Mucosa of descending colon (tissue), 3 donors: ENCODE results near the gene ABHD12. TPM values are rescaled to one million over a fixed set of nuclear protein-coding genes. Genes with fewer than 3 reads are reported as not detected.
"Not testable (repeated sequence)": the region's sequence is repeated elsewhere in the genome, so short reads cannot be mapped to it uniquely, and the experiment has no call there.

Source experiments
- ATAC-seq: fragments of 200-7000 bp; cut with Tn5 transposase; one replicate; pipeline ENCODE4 v1.9.1; 2020; ENCODE audit warnings: mild to moderate bottlenecking, moderate library complexity
- DNase-seq, 3 donors: peaks; one replicate each; pipeline ENCODE4 v3.0.0-alpha.2; 2020
- H3K36me3 ChIP-seq: fragments of 200-600 bp; one replicate; pipeline ENCODE4 v1.8.0; 2021; ENCODE audit warnings: low read depth, mild to moderate bottlenecking
- H3K4me1 ChIP-seq: fragments of 200-600 bp; one replicate; pipeline ENCODE4 v1.8.0; 2021; ENCODE audit warnings: low read depth, mild to moderate bottlenecking
- H3K4me3 ChIP-seq: fragments of 200-600 bp; one replicate; pipeline ENCODE4 v1.8.0; 2021; ENCODE audit warnings: mild to moderate bottlenecking
- H3K9me3 ChIP-seq: fragments of 200-600 bp; one replicate; pipeline ENCODE4 v1.8.0; 2021; ENCODE audit warnings: mild to moderate bottlenecking
- CTCF ChIP-seq: fragments of 200-600 bp; IDR thresholded peaks from one replicate; pipeline ENCODE4 v1.8.0; 2022; ENCODE audit warnings: antibody characterized with exemption, mild to moderate bottlenecking
- intact Hi-C, 2 donors: fragments of 100-400 bp; cut with DNase I in 1 of 2; cut with micrococcal nuclease in 1 of 2; formaldehyde crosslinking; loops; one replicate each; pipeline versions ENCODE4 v1.11.0 to v1.11.1; 2022; cut with DNase I, micrococcal nuclease
- total RNA-seq, 3 donors: library from RNA; stranded (reverse); fragmentation: NEBNext Ultra II Directional in 2 of 3; extraction: Animal tissue kit (Norgen Biotek cat#: 25700) in 2 of 3; gene quantifications; one replicate each; pipeline versions ENCODE4 v1.2.1 to v1.2.4, GENCODE V29; 2021 to 2023
- donor health status: DM: no; HTN: no; CAD: no; lungs with moderate emphysema.
- donor health status: DM: no; HTN: no; CAD: no.
- donor health status: DM: no; HTN: yes; CAD: no.

Gene ABHD12
- total RNA-seq, 3 donors from 2014 or later: 47.3 to 65.5 (median 59.5) TPM

GRCh38 chr20:25314497-25315417 lies 75.9 kb downstream of the ABHD12 start:
- Histone ChIP-seq H3K4me1 (peaks cover 19% of the 10 kb centered on the region), H3K4me3 (no peak overlapping the region), H3K36me3 (no peaks in the 10 kb centered on the region), H3K9me3 (no peaks in the 10 kb centered on the region)
- DNase-seq (peak in 2 of 3 donors; percentile 19 to 37), ATAC-seq (no peak)
- no peak for TF ChIP-seq CTCF
- intact Hi-C loops: no loop called here

DNA sequence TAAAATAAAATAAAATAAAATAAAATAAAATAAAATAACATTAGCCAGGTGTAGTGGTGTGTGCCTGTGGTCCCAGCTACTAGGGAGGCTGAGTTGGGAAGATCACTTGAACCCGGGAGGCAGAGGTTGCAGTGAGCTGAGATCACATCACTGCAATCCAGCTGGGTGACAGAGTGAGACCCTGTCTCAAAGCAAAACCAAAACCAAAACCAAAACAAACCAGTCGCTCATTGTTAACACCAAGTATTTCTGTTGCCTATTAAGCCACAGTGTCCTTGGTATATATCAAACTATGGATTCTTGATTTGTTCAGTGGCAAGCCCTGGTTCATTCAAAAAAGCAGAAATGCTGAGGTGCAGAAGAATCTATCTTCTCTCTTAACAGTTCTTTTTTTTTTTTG lies 77.0 kb downstream of the ABHD12 start:
- intact Hi-C loops: no loop called here
- no peak for DNase-seq

DNA sequence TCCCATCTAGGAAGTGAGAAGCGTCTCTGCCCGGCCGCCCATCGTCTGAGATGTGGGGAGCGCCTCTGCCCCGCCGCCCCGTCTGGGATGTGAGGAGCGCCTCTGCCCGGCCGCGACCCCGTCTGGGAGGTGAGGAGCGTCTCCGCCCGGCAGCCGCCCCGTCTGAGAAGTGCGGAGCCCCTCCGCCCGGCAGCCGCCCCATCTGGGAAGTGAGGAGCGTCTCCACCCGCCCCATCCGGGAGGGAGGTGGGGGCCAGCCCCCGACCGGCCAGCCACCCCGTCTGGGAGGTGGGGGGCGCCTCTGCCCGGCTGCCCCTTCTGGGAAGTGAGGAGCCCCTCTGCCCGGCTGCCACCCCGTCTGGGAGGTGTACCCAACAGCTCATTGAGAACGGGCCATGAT lies 77.9 kb downstream of the ABHD12 start:
- H3K9me3 ChIP-seq, H3K36me3 ChIP-seq, ATAC-seq, H3K4me3 ChIP-seq, intact Hi-C loops: not testable (repeated sequence)
- peaks cover 31% of the 10 kb centered on the region for H3K4me1 ChIP-seq
- DNase-seq: peak in 2 of 3 donors; percentile 33 to 36

More for the DNA sequence above, 77.0 kb downstream of the ABHD12 start:
- no peak for ATAC-seq
- no peak overlapping the region for H3K4me3 ChIP-seq
- TF ChIP-seq CTCF: no peak
- H3K4me1 ChIP-seq: peaks cover 30% of the 10 kb centered on the region
- H3K9me3 ChIP-seq: no peaks in the 10 kb centered on the region
- H3K36me3 ChIP-seq: no peaks in the 10 kb centered on the region

- peaks cover 31% of the 10 kb centered on the region for H3K4me1 ChIP-seq
- ATAC-seq (no peak), DNase-seq (peak in 2 of 3 donors; percentile 27 to 33)
- intact Hi-C loops: no loop called here
- no peak overlapping the region for H3K4me3 ChIP-seq
- no peaks in the 10 kb centered on the region for H3K9me3 ChIP-seq
- TF ChIP-seq CTCF: no peak
- no peaks in the 10 kb centered on the region for H3K36me3 ChIP-seq
Measured at GRCh38 chr20:25310921-25311728, 79.5 kb downstream of the ABHD12 start.

- no peaks in the 10 kb centered on the region for H3K36me3 ChIP-seq
- H3K4me1 ChIP-seq: peaks cover 31% of the 10 kb centered on the region
- intact Hi-C loops: no loop called here
- DNase-seq (peak; percentile 69 to 74 (median 74)), ATAC-seq (peak; percentile 87)
- no peaks in the 10 kb centered on the region for H3K9me3 ChIP-seq
- no peak for TF ChIP-seq CTCF
- no peak overlapping the region for H3K4me3 ChIP-seq
Measured at GRCh38 chr20:25310268-25310920, 80.2 kb downstream of the ABHD12 start.
